ENCODE results near the gene SHISA6.
"Not testable (repeated sequence)": the region's sequence is repeated elsewhere in the genome, so short reads cannot be mapped to it uniquely, and the experiment has no call there.

SHISA6 gene

DNA sequence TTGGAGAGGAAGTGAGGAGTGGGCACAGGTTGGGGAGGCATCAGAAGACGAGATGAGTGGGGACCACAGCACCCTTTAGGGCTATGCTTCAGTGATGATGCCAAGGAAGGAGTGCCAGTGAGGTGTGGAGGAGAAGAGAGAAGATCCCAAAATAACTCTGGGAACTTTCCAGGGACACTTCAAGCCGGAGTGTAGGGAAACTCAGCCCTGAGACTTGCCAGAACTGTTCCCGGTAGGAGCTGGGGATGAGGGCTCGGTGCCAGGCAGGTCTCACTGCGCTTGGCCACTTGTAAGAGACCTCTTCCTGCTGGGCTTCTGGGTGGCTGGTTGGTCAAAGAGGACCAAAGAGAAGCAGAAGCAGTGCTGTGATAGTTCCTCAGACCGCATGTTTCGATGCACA is 63.6 kb downstream of the SHISA6 start:
- no peak for DNase-seq

DNA sequence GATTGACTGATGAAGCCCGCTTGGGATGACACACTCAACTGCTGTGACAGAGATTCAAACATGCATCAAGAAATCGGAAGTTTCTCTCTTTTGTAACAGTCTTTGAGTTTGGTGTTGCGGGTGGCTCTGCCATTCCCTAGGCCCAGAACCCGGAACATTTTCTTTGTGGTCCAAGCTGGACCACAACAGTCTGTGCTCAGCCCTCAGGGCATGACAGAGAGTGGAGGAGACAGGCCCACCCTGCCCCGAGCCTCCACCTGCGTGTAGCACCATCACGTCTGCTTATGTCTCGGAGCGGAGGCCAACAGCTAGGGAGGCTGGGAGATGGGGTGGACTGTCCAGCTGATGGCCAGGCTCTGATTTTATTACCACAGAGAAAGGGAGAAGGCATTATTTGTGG is 64.5 kb downstream of the SHISA6 start:
- no peak for DNase-seq

DNA sequence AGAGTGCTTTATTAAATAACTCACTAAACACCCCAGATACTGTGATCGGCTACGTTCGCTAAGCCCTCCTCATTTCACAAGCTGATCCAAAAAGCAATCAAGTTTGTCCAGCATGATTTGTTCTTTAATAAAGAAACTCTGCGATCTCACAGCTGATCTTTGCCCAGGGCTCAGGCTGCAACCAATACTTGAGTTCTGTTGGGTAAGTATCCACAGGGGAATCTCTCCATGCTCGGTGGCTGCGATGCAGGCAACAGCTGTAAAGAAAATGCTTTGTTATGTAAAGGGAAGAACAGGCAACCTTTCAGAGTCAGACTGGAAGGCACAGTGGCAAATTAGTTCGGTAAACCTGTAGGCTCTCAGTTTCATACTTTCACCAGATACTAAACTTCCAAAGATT is 67.5 kb downstream of the SHISA6 start:
- DNase-seq = no peak

DNA sequence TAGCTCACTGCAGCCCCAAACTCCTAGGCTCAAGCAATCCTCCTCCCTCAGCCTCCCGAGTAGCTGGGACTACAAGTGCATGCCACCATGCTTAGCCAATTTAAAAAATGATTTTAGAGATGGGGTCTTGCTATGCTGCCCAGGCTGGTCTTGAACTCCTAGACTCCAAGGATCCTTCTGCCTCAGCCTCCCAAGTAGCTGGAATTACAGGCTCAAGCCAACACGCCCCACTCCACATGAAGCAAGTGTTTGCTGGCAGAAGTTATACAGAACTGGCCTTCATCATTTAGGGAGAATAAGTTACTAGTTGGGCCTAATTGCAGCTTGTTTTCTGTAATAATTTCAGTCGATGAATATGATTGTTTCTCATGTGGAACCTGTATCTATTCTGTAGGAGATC is 68.0 kb downstream of the SHISA6 start:
- DNase-seq = no peak

DNA sequence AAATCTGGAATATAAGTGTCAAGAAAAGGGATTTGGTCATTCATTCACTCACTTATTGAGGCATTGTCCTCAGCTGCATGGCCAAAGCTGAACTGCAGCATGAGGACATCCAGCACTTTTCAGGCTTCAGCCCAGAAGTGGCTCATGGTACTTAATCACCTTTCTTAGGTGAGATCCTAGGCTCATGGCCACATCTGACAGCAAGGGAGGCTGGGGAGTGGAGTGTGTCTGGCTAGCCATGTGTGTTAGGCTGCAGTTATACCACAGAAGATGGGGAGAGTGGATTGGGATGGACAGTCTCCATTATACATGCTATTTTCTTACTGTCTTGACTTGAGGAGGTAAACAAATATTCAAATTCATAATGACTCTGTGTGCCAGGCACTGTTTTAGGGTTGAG is 68.8 kb downstream of the SHISA6 start:
- DNase-seq = no peak

DNA sequence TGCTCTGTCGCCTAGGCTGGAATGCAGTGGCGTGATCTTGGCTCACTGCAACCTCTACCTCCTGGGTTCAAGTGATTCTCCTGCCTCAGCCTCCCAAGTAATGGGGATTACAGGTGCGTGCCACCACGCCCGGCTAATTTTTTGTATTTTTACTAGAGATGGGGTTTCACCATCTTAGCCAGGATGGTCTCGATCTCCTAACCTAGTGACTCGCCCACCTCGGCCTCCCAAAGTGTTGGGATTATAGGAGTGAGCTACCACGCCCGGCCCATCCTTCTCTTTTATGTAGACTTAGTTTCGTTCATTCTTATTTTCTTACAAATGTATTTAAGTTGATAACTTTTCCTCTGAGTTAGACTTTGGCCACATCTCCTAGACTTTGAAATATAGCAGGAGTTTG is 75.4 kb downstream of the SHISA6 start:
- DNase-seq = not testable (repeated sequence)

- DNase-seq = no peak
Measured at GRCh38 chr17:11318207-11318606, 77.2 kb downstream of the SHISA6 start.

- no peak for DNase-seq
Measured at GRCh38 chr17:11319894-11320293, 78.9 kb downstream of the SHISA6 start.

DNA sequence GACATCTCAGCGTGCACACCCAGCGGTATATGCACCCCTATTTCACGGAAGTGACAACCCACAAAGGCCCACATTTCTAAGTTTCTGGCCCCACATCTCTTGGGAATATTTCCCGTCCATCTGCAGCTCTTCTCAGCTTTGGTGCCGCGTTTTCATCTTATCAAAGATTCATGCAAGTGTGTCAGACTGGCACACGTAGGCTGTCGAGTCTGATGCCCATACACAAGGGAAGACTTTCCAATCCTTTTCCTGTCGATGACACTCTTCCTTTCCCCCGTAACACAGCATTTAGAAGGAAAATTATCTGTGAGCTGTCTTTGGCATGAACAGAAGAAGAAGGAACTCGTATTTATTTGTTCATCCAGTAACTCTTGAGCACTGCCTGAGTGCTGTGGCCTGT is 83.0 kb downstream of the SHISA6 start:
- DNase-seq = no peak

DNA sequence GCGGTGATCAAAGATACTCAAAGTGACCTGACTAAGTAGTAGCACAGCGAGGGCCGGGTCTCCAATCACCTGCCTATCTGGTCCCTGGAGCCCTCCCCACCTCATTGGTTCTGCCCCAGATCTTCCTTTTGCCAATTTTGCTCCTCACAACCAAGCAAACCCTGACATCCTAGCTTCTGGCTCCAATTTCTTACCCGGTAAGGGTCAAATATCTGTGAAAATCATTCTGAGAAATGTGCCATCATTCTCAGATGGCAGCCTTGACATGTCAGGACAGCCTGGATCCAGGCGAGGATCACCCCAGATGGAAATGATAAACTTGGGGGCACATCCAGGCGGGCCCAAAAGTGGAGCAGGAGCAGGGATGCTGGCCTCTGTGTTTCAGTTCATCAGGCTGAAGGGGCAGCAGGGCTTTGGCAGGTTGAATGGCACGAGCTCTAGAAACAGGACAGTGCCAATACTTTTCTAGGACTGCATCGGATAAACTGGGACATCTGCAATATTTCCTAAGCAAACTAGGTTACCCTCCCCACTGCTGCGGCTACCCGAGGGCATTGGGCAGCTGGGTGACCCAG is 83.9 kb downstream of the SHISA6 start:
- no peak for DNase-seq

- no peak for DNase-seq
Measured at GRCh38 chr17:11326492-11326891, 85.5 kb downstream of the SHISA6 start.

- DNase-seq = no peak
Measured at GRCh38 chr17:11328770-11329169, 87.8 kb downstream of the SHISA6 start.

GRCh38 chr17:11330006-11330405 is 89.0 kb downstream of the SHISA6 start:
- DNase-seq = no peak

GRCh38 chr17:11330826-11331225 is 89.8 kb downstream of the SHISA6 start:
- no peak for DNase-seq

DNA sequence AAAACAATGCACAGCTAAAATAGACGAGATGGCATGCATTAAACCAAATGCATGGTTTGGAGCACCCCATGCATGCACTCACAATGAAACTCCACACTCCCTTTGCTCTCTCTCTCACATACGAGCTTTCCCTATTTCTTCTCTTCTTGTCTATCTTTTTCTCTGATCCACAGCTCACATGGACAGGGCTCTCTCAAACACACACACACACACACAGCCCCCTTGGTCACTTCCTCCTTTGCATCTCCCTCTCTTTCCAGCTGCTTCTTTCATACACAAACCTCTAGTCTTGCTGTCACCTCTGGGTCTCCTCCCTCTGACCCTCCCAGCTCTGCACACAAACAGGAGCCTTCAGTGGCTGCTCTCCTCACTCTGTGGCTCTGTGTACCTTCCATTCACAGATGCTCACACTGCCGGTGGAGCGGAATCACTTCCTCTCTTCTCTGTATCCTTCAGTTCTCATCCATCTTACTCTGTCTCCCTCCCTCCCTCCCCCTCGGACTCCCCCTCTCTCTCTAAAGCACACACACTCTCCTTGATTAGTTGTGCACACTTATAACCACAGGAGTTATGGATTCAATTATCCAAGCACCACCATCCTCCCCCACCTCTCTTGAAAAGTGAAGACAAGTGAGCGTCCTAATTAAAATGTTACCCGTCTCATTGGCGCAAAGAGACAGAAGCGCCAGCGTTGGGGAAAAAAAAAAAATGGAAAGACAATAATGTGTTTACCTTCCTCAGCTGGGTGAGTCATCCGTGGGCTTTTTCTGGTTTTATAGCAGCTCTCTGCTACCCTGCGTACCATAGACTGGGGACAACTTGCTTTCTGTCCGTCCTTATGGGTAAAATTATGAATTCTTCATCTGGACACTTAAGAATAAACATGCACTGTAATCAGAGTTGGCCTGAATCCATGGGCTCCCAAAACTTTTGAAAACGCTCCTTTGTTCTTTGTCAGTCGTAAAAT is 90.8 kb downstream of the SHISA6 start:
- DNase-seq = no peak

GRCh38 chr17:11332706-11333105 is 91.7 kb downstream of the SHISA6 start:
- DNase-seq = no peak

GRCh38 chr17:11334493-11334892 is 93.5 kb downstream of the SHISA6 start:
- no peak for DNase-seq

GRCh38 chr17:11336290-11336689 is 95.3 kb downstream of the SHISA6 start:
- no peak for DNase-seq

DNA sequence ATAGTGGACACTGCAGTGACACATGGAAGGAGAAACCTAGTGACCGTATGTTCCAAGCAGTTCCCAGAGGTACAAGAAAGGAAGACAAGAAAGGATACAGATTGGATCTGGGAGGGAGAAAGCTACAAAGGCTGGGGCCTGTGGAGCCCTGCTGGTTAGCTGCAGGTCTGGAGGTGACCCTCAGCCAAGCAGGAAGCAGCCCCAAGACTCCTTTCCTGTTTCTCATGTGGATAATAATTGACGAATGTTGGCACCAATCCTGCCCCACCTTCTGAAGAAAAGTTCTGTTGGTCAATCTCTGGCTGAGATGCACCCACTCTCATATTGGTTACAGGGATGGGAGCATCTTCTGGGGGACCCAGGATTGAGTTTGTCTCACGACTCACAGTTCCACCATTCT is 99.8 kb downstream of the SHISA6 start:
- DNase-seq = no peak

DNA sequence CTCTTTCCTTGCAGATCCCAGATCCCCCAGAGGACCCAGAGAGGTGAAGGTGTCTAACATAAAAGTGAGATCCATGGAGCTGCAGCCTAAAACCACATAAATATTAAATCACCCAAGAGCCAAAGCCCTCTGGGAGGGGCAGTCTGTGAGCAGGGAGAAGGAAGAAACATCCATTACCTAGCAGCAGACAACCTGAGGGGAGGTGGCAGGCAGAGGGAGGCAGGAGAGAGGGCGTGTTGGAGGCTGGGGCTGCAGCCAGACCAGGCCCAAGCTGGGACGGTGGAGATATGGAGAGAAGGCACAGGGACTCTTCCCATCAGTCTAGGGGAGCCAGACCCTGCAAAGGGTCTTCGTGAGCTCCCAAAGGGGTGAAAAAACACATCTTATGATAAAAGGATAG is 101.1 kb downstream of the SHISA6 start:
- DNase-seq = no peak

- no peak for DNase-seq
Measured at GRCh38 chr17:11349106-11349505, 108.1 kb downstream of the SHISA6 start.

GRCh38 chr17:11351479-11351878 is 110.5 kb downstream of the SHISA6 start:
- DNase-seq = no peak

DNA sequence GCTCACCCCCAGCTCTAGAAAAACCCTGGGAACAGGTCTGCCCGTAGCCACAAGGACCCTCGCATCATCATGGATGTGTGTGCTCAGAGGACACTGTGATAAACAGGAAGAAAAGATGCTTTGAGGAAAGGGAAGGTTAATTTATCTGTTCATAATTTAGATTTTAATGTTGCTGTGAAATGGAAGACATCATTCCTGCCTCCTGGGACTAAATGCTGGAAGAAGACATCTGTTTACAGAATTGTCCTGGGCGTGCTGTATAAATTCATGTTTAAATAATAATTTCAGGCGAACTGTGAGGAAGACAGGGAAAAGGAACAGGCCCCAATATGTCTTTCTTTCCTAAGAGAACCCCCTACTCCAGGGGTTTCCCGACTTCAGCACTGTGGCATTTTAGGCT is 112.6 kb downstream of the SHISA6 start:
- DNase-seq = no peak

- DNase-seq = no peak
Measured at GRCh38 chr17:11356371-11356770, 115.4 kb downstream of the SHISA6 start.
